Activated CD8-positive, alpha-beta T cell treated with anti-CD3 and anti-CD28 coated beads for 36 hours (primary cell): ENCODE measurements around the gene EPAS1. TPM values are rescaled to one million over a fixed set of nuclear protein-coding genes. Genes with fewer than 3 reads are reported as not detected.

Experiments
- ATAC-seq: fragments of 200-7000 bp; cut with Tn5 transposase; one replicate; pipeline ENCODE4 v1.10.0; 2021; ENCODE audit warnings: mild to moderate bottlenecking, moderate library complexity
- CTCF ChIA-PET: fragments of 350-600 bp; sonication (Branson Sonifier 250); formaldehyde crosslinking; loops from one replicate; lab custom pipeline; 2021; ENCODE audit warnings: antibody characterized with exemption; lab: Charles Lee
- POLR2A ChIA-PET: fragments of 350-600 bp; sonication (Branson Sonifier 250); formaldehyde crosslinking; loops from one replicate; lab custom pipeline; 2021; ENCODE audit warnings: antibody characterized with exemption; lab: Charles Lee
- DNase-seq: peaks from one replicate; pipeline ENCODE4 v3.0.0-alpha.2; 2020
- H3K27ac Mint-ChIP-seq: one replicate; pipeline ENCODE4 v1.8.0; 2021; ENCODE audit warnings: mild to moderate bottlenecking, mixed read lengths
- H3K27me3 Mint-ChIP-seq: one replicate; pipeline ENCODE4 v1.8.0; 2021; ENCODE audit warnings: mixed read lengths
- H3K36me3 Mint-ChIP-seq: one replicate; pipeline ENCODE4 v1.8.0; 2021; ENCODE audit warnings: low read depth, mixed read lengths
- H3K4me1 Mint-ChIP-seq: one replicate; pipeline ENCODE4 v1.8.0; 2021; ENCODE audit warnings: low read depth, mixed read lengths
- H3K4me3 Mint-ChIP-seq: one replicate; pipeline ENCODE4 v1.8.0; 2021; ENCODE audit warnings: mild to moderate bottlenecking, moderate library complexity, mixed read lengths
- H3K9me3 Mint-ChIP-seq: one replicate; pipeline ENCODE4 v1.8.0; 2021; ENCODE audit warnings: mixed read lengths
- CTCF ChIP-seq: fragments of 200-600 bp; IDR thresholded peaks from one replicate; pipeline ENCODE4 v1.8.0; 2022; ENCODE audit warnings: antibody characterized with exemption, mild to moderate bottlenecking
- intact Hi-C: fragments of 100-400 bp; cut with micrococcal nuclease; formaldehyde crosslinking; loops from one replicate; pipeline ENCODE4 v1.10.0; 2022
- total RNA-seq, 2 experiments: library from RNA; stranded (reverse); gene quantifications; one replicate each; pipeline ENCODE4 v1.2.3, GENCODE V29; 2021

EPAS1 gene
- total RNA-seq, 2 experiments from 2014 or later: 8.3 to 12.2 TPM

GRCh38 chr2:46327627-46328026, 30.4 kb downstream of the EPAS1 start:
- Mint-ChIP-seq H3K9me3 (no peaks in the 10 kb centered on the region), H3K4me3 (no peak overlapping the region), H3K27ac (no peak overlapping the region), H3K4me1 (peaks cover 2% of the 10 kb centered on the region), H3K27me3 (no peaks in the 10 kb centered on the region), H3K36me3 (no peaks in the 10 kb centered on the region)
- ATAC-seq (no peak), DNase-seq (no peak)
- TF ChIP-seq CTCF: no peak
- CTCF ChIA-PET: interaction anchor here (0.7 to 1.4 kb wide), 11 partner anchors 9 to 334 kb away, joined by 3 to 7 read pairs (median 4); no protein-coding TSS in a partner anchor
- intact Hi-C loops: no loop called here
- POLR2A ChIA-PET: no interaction called here

GRCh38 chr2:46328291-46328690, 31.1 kb downstream of the EPAS1 start:
- Mint-ChIP-seq H3K27ac (no peak overlapping the region), H3K36me3 (no peaks in the 10 kb centered on the region), H3K27me3 (no peaks in the 10 kb centered on the region), H3K9me3 (no peaks in the 10 kb centered on the region), H3K4me3 (no peak overlapping the region), H3K4me1 (peaks cover 2% of the 10 kb centered on the region)
- intact Hi-C loops: no loop called here
- DNase-seq (no peak), ATAC-seq (no peak)
- POLR2A ChIA-PET: no interaction called here
- TF ChIP-seq CTCF: no peak
- CTCF ChIA-PET: interaction anchor here (0.9 to 1.4 kb wide), 7 partner anchors 9 to 252 kb away, joined by 3 to 7 read pairs (median 4); no protein-coding TSS in a partner anchor

GRCh38 chr2:46328829-46329228, 31.6 kb downstream of the EPAS1 start:
- peaks cover 2% of the 10 kb centered on the region for H3K4me1 Mint-ChIP-seq
- ATAC-seq: no peak
- no peaks in the 10 kb centered on the region for H3K9me3 Mint-ChIP-seq
- CTCF ChIA-PET: interaction anchor here (1.4 kb wide), 1 partner anchor 10 kb away, joined by 3 read pairs; no protein-coding TSS in a partner anchor
- H3K27me3 Mint-ChIP-seq: no peaks in the 10 kb centered on the region
- POLR2A ChIA-PET: no interaction called here
- no peak for TF ChIP-seq CTCF
- H3K36me3 Mint-ChIP-seq: no peaks in the 10 kb centered on the region
- intact Hi-C loops: no loop called here
- H3K4me3 Mint-ChIP-seq: no peak overlapping the region
- DNase-seq: no peak
- H3K27ac Mint-ChIP-seq: no peak overlapping the region

DNA sequence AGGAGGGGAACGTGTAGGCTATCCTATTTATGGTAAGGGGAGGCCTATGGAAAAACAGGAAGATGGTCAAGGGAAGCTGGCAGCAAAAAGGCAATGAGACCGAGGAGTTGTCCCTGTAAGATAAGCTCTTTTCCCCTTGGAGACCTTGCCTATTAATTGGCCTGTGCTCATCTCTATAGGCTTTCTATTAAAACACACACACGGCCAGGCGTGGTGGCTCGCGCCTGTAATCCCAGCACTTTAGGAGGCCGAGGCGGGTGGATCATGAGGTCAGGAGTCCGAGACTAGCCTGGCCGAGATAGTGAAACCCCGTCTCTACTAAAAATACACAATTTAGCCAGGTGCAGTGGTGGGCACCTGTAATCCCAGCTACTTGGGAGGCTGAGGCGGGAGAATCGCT, 32.1 kb downstream of the EPAS1 start:
- ChIA-PET CTCF (interaction anchor here (1.4 kb wide), 1 partner anchor 10 kb away, joined by 3 read pairs; no protein-coding TSS in a partner anchor), POLR2A (no interaction called here)
- Mint-ChIP-seq H3K4me3 (no peak overlapping the region), H3K4me1 (peaks cover 2% of the 10 kb centered on the region), H3K9me3 (no peaks in the 10 kb centered on the region), H3K27me3 (no peaks in the 10 kb centered on the region), H3K36me3 (no peaks in the 10 kb centered on the region), H3K27ac (no peak overlapping the region)
- ATAC-seq: no peak
- DNase-seq: no peak
- intact Hi-C loops: no loop called here
- TF ChIP-seq CTCF: no peak

DNA sequence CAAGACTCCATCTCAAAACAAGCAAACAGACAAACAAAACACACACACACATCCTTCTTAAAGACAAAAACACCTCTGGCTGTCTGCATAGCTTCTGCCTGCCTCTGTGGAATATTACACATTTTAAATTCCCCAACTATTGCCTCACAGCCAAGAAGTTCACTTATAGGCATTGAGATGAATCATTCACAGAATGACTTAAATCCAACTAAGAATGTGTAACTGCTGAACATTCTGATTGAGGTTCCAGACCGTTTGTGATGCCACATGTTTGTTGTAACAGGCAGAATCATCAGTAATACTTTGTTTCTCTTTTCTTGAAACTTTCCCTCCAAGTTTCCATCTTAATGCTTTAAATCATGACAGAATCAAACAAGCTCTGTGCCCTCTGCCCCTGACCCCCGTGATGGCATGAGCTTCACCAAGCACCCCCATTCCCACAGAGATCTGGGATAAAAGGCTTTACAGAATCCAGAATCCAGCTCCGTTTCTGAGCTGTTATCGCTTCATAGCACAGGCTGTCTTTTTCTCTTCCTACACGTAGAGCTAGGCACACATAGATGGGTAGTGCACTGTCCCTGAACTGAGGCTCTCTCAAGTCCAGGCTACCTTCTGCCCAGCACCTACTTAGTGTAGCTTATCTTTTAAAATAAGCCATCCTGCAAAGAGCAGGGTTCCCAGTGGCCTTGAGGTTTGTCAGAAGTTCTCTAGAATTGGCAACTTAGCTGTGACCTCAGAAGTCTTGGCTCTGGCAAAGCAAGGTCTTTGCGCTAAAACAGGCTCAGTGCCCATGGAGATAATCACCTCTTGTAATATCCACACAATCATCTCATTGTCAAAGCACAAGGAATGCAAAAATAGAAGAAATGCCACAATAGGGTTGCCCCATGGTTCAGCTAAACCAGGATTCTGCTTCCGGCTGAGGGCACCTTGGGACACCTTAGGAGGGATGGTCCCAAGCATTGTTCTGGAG, 32.9 kb downstream of the EPAS1 start:
- Mint-ChIP-seq H3K27me3 (no peaks in the 10 kb centered on the region), H3K27ac (no peak overlapping the region), H3K4me1 (peaks cover 2% of the 10 kb centered on the region), H3K36me3 (no peaks in the 10 kb centered on the region), H3K4me3 (no peak overlapping the region), H3K9me3 (no peaks in the 10 kb centered on the region)
- POLR2A ChIA-PET: no interaction called here
- CTCF ChIA-PET: interaction anchor here (0.8 to 1.4 kb wide), 2 partner anchors 10 to 11 kb away, joined by 3 read pairs; no protein-coding TSS in a partner anchor
- TF ChIP-seq CTCF: no peak
- intact Hi-C loops: no loop called here
- no peak for ATAC-seq
- no peak for DNase-seq
